Lung (tissue), 12 donors: ENCODE measurements around the gene PKN3. TPM values are rescaled to one million over a fixed set of nuclear protein-coding genes. Genes with fewer than 3 reads are reported as not detected.

Experiments
- ATAC-seq: fragments of 200-7000 bp; cut with Tn5 transposase; one replicate; pipeline ENCODE4 v1.9.1; 2020; ENCODE audit warnings: moderate number of reproducible peaks; ENCODE audit not compliant: insufficient read depth, low FRiP score
- DNase-seq, 3 donors: peaks; one replicate each; pipeline ENCODE4 v3.0.0-alpha.2; 2013 to 2017
- H3K27ac ChIP-seq, 2 donors: one replicate each; pipeline ENCODE4 v1.5.1; 2013; ENCODE audit warnings: mild to moderate bottlenecking in 2 of 2, moderate library complexity in 2 of 2, control low read depth in 1 of 2, inconsistent platforms in 1 of 2, low read depth in 1 of 2, low read length in 1 of 2
- H3K27me3 ChIP-seq, 3 donors: one replicate each; pipeline ENCODE4 v1.5.1; 2013; ENCODE audit warnings: low read length in 2 of 3; ENCODE audit not compliant: control insufficient read depth in 3 of 3, insufficient read depth in 3 of 3
- H3K36me3 ChIP-seq, 4 donors: one replicate each; pipeline ENCODE4 v1.5.1; 2013; ENCODE audit warnings: low read length in 4 of 4, mild to moderate bottlenecking in 1 of 4, moderate library complexity in 1 of 4; ENCODE audit not compliant: control insufficient read depth in 4 of 4, insufficient read depth in 4 of 4
- H3K4me1 ChIP-seq, 5 donors: one replicate each; pipeline ENCODE4 v1.5.1; 2013; ENCODE audit warnings: low read length in 5 of 5, mild to moderate bottlenecking in 2 of 5, moderate library complexity in 1 of 5; ENCODE audit not compliant: control insufficient read depth in 5 of 5, insufficient read depth in 5 of 5
- H3K4me3 ChIP-seq: one replicate; pipeline ENCODE4 v1.5.1; 2013; ENCODE audit warnings: mild to moderate bottlenecking, control low read depth, moderate library complexity
- H3K9ac ChIP-seq, 2 donors: one replicate each; pipeline ENCODE4 v1.5.1; 2013; ENCODE audit warnings: low read length in 2 of 2, control low read depth in 1 of 2; ENCODE audit not compliant: insufficient read depth in 1 of 2
- H3K9me3 ChIP-seq, 4 donors: one replicate each; pipeline ENCODE4 v1.5.1; 2013; ENCODE audit warnings: low read length in 3 of 4, mild to moderate bottlenecking in 1 of 4, moderate library complexity in 1 of 4; ENCODE audit not compliant: control insufficient read depth in 4 of 4, insufficient read depth in 3 of 4
- WGBS, 2 donors: extraction: QIAGEN DNeasy Blood & Tissue Kit; methylation state at CpG; one replicate each; pipeline ENCODE4 v1.1.7; 2013; 5-methylcytosine and 5-hydroxymethylcytosine counted together
- polyA plus RNA-seq, 2 donors: library from polyadenylated mRNA; stranded (reverse); fragments of 200-250 nt; gene quantifications; one replicate each; pipeline ENCODE4 v1.2.1, GENCODE V29; 2013
- total RNA-seq, 2 donors: library from RNA; depleted of rRNA in 1 of 2; stranded (reverse); fragments of >200 nt in 1 of 2; gene quantifications; one replicate each; pipeline ENCODE4 v1.2.1, GENCODE V29; 2014 to 2021
- TF ChIP-seq, protein P1 (sequence below): IDR thresholded peaks from 2 replicates; pipeline ENCODE4 v1.5.1; 2012; ENCODE audit warnings: mild to moderate bottlenecking; ENCODE audit errors: control extremely low read depth, extremely low read depth
- donor health status: control.
- donor health status: control.
- donor health status: Bipolar disorder and iron deficiency.
- donor health status: healthy.
- donor health status: DM: yes; HTN: yes; CAD: no.

Gene PKN3
- total and polyA plus RNA-seq, 4 donors, result 4.1 to 19.3 (median 10.8) TPM

DNA sequence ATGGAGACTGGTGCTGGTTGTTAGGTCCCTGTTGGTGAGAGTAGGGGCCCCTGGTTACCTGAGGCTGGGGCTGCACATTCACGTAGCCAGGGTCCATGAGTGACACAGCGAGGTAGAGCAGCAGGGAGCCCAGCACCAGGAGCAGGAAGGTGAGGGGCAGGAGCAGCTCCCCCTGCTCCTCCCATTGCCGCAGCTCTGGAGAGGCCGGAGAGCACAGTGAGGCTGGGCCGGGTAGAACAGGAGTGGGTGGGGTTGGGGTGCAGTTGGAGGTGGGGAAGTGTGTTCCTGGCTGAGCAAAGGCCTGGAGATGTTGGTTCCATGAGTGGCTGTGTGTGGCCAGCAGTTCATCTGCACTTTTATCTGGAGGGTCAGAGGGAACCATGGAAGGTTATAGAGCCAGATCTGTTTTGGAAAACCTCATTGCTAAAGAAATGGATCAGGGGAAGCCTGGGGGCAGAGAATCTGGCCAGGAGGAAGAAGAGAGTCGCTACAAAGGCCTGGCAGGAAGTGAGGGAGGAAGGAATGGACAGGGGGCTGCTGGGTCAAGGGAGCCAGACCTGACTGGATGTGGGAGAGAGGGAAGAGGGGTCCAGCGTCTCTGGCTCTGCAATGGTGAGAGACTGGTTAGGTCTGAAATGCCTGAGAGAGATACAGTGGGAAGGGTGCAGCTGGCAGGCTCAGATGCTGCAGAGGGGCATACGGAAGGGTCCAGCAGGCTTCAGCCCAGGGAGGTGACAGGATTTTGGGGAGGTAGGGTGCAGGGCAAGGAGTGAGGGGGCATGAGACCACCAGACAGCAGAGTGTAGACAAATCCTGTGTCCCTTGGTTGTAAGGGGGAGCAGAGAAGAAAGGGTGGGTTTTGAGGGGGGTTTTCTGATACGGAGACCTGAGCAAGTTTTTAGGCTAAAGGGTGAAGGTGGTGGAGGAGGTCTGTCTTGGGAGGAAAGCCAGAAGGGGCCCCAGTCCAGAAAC is 20.4 kb downstream of the PKN3 start:
- TF ChIP-seq, protein P1, sequence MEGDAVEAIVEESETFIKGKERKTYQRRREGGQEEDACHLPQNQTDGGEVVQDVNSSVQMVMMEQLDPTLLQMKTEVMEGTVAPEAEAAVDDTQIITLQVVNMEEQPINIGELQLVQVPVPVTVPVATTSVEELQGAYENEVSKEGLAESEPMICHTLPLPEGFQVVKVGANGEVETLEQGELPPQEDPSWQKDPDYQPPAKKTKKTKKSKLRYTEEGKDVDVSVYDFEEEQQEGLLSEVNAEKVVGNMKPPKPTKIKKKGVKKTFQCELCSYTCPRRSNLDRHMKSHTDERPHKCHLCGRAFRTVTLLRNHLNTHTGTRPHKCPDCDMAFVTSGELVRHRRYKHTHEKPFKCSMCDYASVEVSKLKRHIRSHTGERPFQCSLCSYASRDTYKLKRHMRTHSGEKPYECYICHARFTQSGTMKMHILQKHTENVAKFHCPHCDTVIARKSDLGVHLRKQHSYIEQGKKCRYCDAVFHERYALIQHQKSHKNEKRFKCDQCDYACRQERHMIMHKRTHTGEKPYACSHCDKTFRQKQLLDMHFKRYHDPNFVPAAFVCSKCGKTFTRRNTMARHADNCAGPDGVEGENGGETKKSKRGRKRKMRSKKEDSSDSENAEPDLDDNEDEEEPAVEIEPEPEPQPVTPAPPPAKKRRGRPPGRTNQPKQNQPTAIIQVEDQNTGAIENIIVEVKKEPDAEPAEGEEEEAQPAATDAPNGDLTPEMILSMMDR, result no peak
- H3K4me3 ChIP-seq, result no peak overlapping the region
- H3K9ac ChIP-seq, result no peak overlapping the region
- no peak for ATAC-seq
- 57 to 64% methylated on average over 9 of the region's 9 CpGs for WGBS, 2 donors
- H3K27ac ChIP-seq, result peak overlapping the region in 1 of 2 donors; percentile 61
- H3K4me1 ChIP-seq, result peaks cover 0 to 5% (median 0%) of the 10 kb centered on the region in 5 donors
- H3K27me3 ChIP-seq, result no peaks in the 10 kb centered on the region
- peaks cover 0 to 15% (median 0%) of the 10 kb centered on the region in 4 donors for H3K36me3 ChIP-seq
- DNase-seq, result no peak
- H3K9me3 ChIP-seq, result no peaks in the 10 kb centered on the region

DNA sequence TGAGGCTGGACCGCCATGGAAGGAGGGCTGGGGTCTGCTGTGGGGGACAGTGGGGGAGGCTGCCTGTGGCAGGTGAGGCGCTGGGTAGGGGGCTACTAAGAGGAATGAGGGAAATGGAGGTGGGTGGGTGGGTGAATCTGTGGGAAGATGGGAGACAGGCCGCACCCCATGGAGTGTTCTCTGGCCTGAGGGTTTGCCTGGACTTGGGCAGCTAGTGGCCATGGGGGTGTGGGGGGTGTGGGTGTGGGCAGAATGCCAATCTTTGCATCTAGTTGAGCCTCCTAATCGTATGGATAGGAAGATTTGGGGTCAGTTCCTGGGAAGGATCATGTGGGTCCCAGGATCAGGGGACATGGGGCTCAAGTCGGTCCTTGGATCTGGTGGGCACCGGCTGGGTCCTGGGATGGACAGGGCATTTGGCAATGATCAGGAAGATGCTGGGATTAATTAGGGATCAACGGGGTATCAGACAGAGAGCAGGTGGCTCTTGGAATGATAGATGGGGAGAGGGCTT is 21.1 kb downstream of the PKN3 start:
- Histone ChIP-seq H3K27me3 (no peaks in the 10 kb centered on the region), H3K9ac (peak overlapping the region in 1 of 2 donors; percentile 42), H3K9me3 (no peaks in the 10 kb centered on the region), H3K4me3 (peak overlapping the region; percentile 45), H3K4me1 (peaks cover 0 to 5% (median 0%) of the 10 kb centered on the region in 5 donors), H3K27ac (peak overlapping the region; percentile 30 to 79), H3K36me3 (peaks cover 0 to 15% (median 0%) of the 10 kb centered on the region in 4 donors)
- TF ChIP-seq, protein P1, result no peak
- WGBS, 2 donors, result 35 to 39% methylated on average over 7 of the region's 7 CpGs
- DNase-seq (peak in 1 of 3 donors; percentile 20), ATAC-seq (no peak)

DNA sequence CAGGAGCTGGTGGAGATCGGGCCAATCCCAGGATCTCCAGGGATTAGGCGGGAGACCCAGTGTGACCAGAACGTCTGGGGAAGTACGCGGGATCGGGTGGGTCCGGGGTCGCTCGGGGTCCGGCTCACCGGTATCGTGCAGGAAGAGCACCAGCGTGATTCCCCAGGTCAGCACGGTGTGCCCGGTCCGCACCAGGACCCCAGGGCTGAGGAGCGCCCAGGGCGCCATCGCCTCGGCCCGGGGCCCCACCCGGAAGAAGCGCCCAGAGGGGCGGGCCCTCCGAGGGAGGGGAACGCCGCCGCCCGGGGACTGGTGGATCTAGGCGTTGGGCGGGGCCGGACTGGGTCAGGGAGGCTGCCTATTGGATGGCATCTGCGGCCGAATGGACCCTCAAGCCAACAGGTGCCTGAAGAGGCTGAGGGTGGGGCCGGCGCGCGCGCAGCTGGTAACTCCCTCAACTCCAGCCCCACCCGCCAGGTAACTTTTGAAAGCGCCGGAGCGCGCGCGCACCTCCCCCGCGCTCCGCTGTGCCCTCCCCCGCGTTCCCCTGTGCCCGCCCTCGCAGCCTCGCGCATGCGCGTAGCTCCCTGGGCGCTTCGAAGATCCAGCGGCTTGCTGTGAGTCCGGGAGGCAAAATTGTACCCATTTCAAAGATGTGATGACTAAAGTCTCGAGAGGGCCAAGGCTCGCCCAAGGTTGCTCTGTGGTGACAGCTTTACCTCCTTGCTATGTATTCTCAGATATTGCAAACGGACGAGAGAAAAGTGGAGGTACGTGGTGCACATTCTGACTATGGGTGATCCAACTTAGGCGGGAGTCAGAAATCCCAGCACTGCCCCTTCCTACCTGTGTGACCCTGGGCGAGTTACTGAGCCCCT is 21.8 kb downstream of the PKN3 start, which contains the start of gene ZDHHC12:
Gene ZDHHC12, minus strand, starts transcription at position 262 of the 878 bp plus-strand sequence. Its CDS starts 34 bp downstream, at position 228.
- ATAC-seq (peak; percentile 96), DNase-seq (peak; percentile 81 to 91 (median 90))
- Histone ChIP-seq H3K9ac (peak within 1 kb of the TSS in 1 of 2 donors; percentile 42), H3K27ac (peak within 1 kb of the TSS; percentile 30 to 79), H3K4me1 (peaks cover 0 to 5% (median 0%) of the 10 kb centered on the region in 5 donors), H3K9me3 (no peaks in the 10 kb centered on the region), H3K36me3 (peaks cover 0 to 15% (median 0%) of the 10 kb centered on the region in 4 donors), H3K27me3 (no peaks in the 10 kb centered on the region), H3K4me3 (peak within 1 kb of the TSS; percentile 45)
- WGBS, 2 donors, result 2% methylated on average over 54 to 68 of the region's 68 CpGs
- TF ChIP-seq, protein P1, result no peak
